HG03196 (cell line): Measurements from ENCODE around the gene LRRC19.

Source experiments
- ATAC-seq: cut with Tn5 transposase; IDR thresholded peaks from one replicate; pipeline ENCODE4 v1.9.1; 2021; ENCODE audit not compliant: unreplicated experiment

Gene LRRC19

GRCh38 chr9:27005491-27005890 is at the start of gene LRRC19:
Gene LRRC19, minus strand, starts transcription at chr9:27005672. Its CDS starts 5,978 bp downstream, at chr9:26999694.
- ATAC-seq = no peak

- ATAC-seq = no peak
Measured at GRCh38 chr9:27054841-27055240, 49.4 kb upstream of the LRRC19 start.

GRCh38 chr9:27054125-27054524 is 48.7 kb upstream of the LRRC19 start:
- no peak for ATAC-seq

DNA sequence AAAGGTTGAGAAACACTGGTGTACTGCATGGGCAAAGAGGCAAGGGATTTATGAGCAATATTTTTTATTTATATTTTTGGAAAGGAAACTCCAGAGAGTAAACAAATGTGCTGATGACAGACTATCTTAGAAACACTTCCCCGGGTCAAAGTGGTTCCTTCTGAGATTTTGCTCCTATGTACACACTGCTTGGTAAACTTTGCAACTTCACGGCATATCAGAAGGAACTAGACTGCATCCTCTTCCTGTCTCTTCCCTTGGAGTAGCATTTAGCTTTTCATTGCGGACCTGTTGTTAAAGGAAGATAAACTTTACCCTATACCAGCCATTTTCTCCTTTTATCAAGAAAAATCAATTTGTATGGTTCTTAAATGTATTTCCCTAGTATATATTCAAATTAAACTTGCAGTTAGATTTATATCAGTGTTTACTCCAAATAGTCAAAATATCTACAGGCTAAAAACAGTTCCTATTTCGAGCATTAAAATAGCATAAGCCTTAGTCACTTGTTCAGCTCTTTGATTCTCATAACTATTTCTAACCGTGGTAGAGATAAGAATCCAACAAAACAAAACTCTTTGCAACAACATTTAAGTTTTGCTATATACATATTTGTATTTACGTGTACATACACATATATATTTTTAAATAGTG is 48.0 kb upstream of the LRRC19 start:
- no peak for ATAC-seq

DNA sequence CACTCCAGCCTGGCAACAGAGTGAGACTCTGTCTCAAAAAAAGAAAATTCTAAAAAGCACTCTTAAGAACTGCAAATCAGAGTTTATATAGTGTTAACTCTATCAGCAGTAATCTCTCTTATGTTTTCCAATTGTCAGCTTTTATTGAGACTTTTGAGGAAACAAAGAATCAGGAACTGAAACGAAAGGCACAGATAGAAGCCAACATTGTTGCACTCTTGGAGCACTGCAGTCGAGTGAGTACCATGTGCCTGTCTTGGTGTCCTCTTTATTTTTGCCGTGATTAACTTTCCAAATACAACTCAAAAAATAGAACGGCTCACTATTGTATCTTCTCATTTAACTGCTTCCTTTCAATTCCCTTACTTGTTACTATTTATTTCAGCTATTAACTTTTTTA is 41.7 kb upstream of the LRRC19 start:
- ATAC-seq = no peak

DNA sequence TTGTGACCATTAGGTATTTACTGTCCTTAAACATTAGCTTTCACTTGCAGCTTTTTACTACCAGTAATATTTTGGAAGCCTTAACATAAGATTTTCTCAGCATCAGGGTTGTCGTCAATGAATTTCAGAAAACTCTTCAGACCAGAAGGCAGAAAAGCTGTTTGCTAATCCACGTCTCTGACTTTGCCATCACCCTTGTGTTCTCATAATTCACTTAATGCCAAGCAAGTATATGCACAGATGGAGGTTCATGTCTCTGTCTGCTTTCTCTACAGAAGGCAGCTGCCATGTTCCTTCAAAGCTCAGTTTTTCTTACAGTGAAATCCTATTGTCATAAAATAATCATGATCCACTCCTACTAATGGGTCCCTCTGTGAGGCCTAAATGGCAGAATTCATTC is 37.7 kb upstream of the LRRC19 start:
- ATAC-seq = no peak

GRCh38 chr9:27042476-27042875 is 37.0 kb upstream of the LRRC19 start:
- ATAC-seq = no peak

- ATAC-seq = no peak
Measured at GRCh38 chr9:27041746-27042145, 36.3 kb upstream of the LRRC19 start.

DNA sequence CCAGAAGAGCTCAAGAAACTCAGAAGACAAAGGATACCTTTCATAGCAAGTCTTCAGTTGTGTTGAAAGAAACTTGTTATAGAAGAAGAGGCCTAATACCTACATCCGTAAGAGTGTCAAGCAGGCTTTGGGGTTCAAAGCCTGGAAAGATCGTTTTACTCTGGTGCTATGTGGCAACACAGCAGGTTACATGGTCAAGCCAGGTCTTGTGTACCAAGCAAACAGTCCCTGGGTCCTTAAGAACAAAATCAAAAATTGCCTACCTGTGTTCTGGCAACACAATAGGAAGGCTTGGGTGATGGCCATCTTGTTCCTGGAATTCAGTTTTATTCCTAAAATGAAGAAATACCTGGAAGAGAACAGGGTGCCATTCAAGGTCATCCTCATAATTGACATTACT is 32.0 kb upstream of the LRRC19 start:
- no peak for ATAC-seq

DNA sequence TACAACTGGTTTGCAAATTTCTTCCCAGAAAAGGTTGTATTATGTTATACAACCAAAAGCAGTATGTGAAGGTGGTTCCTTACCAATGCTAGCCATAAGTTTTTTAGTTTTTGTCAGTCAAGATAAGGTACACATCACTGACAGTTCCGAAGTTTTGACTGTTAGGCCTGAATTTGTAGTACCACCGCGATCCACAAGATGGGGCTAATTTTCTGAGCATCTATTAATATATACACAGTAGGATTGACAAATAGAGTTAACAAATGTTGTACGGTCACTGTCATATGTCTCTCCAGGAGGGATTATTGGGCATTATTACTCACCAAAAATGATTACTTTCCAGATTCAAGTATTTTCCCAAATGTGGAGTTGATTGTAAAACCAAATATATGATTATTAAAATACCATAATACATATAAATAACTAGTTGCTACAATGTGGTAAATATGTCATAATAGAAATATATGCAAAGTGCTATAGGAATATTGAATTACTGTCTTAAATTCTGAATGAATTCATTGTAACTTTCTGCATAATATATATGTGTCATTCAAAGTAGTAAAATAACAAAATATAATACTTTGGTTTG is 28.4 kb upstream of the LRRC19 start:
- ATAC-seq = no peak

- no peak for ATAC-seq
Measured at GRCh38 chr9:27029186-27029585, 23.7 kb upstream of the LRRC19 start.

- ATAC-seq = no peak
Measured at GRCh38 chr9:27022920-27023319, 17.4 kb upstream of the LRRC19 start.

DNA sequence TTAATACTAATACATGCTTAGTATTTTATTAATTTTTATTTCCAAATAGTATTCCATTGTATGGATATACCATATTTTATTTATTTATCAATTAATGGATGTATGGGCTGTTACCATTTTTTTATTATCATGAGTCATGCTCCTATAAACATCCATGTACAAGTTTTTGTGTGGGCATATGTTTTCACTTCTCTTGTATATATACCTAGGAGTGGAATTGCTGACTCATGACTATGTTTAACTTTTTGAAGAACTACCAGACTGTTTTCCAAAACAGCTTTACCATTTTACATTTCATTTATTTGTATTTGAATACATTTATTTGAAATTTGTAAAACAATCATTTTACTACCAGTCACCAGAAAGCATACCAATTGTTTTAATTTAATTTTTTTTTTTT is 14.1 kb upstream of the LRRC19 start:
- no peak for ATAC-seq

DNA sequence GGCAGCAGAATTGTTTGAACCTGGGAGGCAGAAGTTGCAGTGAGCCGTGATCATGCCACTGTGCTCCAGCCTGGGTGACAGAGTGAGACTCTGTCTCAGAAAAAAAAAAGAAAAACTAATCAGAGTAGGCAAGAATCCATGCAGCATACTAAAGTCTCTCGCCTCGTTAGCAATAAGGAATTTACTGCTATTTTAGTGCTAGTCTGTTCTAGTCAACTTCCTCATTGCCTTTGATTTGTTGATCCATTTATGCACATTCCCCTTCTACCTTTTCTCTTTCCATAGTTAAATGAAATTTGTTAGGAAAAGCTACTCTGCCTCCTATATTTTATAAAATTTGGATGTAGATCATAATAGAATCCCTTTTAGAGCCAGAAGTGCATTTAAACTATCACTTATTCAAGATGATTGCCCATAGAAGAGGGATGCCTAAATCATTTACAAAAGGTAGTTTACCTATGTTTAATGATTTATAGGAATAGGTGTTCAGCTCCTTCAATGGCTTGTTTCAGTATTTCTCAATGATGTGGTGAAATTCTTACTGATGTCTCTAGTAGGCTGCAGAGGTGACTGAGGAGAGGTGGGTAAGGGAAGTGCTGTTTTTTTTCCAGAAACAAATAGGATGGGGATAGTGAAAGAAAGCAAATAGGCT is 1.9 kb downstream of the LRRC19 start:
- ATAC-seq = no peak

DNA sequence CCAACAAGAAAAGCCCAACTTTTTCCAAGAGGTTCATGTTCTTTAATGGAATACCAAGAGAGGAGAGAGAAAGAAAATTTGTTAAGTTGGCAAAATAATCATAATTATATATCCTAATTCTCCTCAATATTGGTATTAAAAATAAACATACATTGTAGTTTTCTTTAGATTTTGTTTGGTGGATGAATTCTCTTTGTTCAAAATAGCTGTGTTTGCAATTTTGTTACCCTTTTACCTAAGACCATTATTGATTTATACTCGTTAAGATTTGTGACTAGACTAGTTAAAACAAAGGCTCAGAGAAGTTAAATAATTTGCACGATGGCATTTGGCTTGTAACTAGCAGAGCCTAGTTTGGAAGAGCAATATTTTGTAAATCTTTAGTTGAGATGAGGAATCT is 9.7 kb downstream of the LRRC19 start:
- no peak for ATAC-seq

GRCh38 chr9:26983340-26983739 is 22.1 kb downstream of the LRRC19 start:
- ATAC-seq = peak; percentile 58

GRCh38 chr9:26975728-26976707 is 29.5 kb downstream of the LRRC19 start:
- ATAC-seq = no peak

- ATAC-seq = no peak
Measured at GRCh38 chr9:26974927-26975326, 30.5 kb downstream of the LRRC19 start.

GRCh38 chr9:26973989-26974388 is 31.5 kb downstream of the LRRC19 start:
- no peak for ATAC-seq

GRCh38 chr9:26971721-26972120 is 33.8 kb downstream of the LRRC19 start:
- ATAC-seq = no peak

GRCh38 chr9:26956860-26957233 is 48.6 kb downstream of the LRRC19 start:
- no peak for ATAC-seq
